ENCODE results near the gene KCNQ1.

KCNQ1 gene

DNA sequence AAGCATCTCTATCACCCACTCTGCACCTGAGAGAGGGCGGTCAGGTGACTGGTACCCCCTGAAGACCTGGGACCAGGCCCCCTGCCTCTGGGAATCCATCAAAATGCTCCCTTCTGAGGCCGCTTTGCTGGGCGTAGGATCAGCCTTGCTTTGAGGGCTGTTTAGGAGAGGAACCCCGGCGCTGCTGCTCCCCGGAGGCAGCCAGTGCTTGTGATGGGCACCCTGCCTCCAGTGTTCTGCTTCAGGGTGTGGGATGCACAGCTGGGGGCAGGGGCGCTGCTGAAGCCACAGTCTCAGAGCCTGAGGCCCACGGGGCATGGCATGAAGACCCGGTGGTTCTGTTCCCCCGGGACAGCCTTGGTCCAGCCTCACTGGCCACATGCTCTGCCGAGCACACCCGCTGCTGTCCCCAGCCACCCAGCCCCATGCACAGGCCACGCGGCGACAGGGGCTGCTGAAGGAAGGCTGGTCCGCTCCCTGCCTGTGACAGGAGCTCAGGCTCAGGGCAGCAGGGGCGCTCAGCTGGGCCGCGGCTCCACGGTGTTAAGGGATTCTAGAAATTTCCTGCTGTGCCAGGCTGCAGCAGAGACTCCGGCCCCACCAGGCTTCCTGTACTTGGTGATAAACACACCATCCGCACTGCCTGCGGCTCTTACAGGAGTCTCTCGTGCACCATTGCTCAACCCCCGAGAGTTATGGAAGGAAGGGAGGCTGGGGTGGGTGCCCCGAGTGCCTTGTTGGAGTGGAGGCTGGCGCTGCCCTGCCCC lies 91.0 kb downstream of the KCNQ1 start:
- no peak for DNase-seq (ENCODE audit: low read depth)

DNA sequence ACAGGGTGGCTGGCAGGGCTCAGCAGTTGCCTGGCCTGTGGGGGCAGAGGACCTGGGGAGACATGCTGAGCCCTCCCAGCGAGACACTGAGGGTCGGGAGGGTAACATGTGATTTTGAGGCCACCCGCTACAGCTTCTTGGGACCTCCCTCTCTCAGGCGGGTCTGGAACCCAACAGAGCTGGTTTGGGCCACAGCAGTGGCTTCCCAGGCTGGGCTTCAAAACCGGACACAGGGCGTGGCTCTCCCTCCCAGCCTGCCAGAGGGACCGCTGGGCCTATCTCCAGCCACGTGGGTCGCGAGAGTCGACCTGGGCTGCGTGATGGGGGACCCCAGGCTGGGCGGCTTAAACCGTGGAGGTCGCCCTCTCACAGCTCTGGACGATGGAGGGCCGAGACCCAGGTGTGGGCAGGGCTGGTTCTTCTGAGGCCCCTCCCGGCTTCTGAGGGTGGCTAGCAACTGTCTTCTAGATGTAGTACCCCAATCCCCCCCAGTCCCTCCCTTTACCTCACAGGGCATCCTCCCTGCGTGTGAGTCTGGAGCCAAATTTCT lies 91.7 kb downstream of the KCNQ1 start:
- no peak for DNase-seq (ENCODE audit: low read depth)

GRCh38 chr11:2537010-2537705 lies 92.3 kb downstream of the KCNQ1 start:
- no peak for DNase-seq (ENCODE audit: low read depth)

GRCh38 chr11:2537896-2538724 lies 93.3 kb downstream of the KCNQ1 start:
- no peak for DNase-seq (ENCODE audit: low read depth)

DNA sequence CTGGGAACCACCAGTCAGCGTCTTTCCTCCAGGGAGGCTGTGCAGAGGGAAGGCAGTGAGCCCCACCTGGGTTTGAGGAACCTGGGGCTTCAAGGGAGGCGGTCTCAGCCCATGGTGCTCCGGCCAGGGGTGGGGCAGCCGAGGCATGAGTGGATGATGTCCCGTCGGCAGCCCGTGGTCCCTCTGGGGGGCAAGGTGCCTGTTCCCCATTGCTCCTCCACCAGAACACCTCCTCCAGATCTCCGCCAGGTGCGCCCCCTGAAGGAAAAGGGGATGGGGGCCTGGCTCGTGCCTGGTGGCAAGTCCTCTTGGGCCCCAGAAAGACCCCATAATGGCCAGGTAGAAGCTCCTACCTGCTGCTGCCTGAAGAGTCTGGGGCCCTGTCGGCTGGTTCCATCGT lies 94.1 kb downstream of the KCNQ1 start:
- DNase-seq (ENCODE audit: low read depth), result no peak

DNA sequence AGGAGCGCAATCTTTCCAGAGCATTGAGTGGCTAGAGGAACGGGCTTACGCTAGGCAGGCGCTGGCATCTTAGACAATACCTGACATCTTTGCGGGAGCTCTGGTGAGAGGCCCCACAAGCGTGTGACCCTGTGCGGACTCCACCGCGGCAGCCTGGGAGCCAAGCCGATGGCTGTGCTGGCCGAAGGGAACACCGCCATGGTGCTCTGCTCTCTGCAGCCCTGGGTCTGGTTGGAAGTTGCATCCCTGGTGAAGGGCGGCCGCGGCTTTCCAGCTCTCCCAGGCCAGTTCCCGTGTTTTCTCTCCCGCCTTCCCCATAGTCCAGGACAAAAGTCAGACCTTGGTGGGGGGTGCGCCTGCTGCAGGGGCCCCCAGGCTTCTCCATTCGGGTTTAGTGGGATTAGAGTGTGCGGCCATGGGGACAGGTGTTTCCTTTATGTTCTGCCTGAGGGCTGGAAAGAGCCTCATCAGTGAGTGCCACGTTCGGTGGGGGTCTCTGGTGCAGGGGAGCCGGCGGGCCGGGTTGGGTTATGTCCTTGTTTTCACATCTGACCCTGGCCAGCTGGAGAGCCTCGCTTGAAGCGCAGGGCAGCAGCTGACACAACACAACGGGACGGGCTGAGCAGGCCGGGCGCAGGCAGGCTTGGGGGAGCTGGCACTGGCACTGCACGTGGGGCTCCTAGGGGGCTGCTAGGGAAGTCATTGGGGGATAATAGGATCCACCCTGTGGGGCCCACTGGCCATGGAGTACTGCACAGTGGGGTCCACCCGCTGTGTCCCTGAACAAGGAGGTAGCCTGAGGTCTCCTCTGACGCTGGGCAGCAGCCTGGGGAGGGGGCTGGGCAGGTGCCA lies 94.8 kb downstream of the KCNQ1 start:
- DNase-seq (ENCODE audit: low read depth), result no peak

DNA sequence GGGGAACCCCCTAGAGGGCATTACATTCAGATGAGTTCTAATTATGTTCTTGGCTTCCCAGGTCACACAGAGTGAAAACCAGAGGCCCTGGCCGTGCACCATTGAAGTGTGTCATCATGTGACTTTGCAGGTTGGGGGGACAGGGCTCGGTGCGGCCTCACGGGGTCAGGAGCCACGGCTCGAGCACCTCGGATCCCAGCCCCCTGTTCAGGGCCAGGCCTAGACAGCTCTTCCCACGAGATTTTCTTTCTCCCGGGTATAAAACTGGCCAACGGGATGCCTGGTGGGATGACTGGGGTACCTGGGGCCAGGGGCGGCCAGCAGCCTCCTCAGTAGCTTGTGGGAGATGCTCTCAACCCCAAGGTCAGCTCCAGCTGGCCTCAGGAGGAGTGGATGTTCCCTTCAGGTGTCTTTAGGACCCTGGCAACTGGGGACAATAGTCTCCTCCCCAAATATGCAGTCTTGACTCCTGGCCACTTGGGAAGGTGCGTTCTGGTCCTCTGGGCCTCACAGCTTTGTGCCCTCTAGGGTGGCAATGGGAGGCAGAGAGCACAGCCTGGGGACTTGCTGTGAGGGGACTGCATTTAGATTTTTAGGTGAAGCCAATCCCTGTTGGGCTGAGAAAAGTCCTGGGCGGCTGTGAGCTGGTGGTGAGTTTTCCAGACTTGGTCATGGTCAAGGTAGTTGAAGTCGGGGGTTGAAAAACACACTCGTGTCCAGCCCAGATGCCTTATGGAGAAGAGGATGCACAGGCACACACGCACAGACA lies 95.6 kb downstream of the KCNQ1 start:
- no peak for DNase-seq (ENCODE audit: low read depth)

- no peak for DNase-seq (ENCODE audit: low read depth)
Observed at GRCh38 chr11:2540992-2541680, 96.3 kb downstream of the KCNQ1 start.

DNA sequence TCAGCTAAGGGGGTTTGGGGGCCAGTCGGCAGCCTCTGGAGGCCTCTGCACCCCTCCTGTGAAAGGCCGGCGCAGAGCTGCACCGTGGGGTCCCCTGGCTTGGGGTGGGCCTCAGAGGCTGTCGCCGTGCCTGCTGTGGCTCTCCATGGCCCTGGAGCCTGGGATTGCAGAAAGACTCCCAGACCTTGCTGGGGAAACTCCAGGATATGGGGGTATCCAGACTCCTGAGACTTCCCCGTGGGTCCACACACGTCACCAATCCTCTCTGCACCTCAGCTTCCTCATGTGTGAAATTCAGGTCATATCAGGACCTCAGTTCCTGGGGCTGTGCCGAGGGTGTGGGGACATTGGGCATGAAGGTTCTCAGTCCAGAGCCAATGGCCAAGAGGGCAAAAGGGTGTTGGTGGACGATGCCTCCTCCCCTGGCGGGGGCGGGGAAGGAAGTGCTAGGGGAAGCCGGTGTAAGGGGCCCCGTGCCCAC lies 97.1 kb downstream of the KCNQ1 start:
- no peak for DNase-seq (ENCODE audit: low read depth)

DNA sequence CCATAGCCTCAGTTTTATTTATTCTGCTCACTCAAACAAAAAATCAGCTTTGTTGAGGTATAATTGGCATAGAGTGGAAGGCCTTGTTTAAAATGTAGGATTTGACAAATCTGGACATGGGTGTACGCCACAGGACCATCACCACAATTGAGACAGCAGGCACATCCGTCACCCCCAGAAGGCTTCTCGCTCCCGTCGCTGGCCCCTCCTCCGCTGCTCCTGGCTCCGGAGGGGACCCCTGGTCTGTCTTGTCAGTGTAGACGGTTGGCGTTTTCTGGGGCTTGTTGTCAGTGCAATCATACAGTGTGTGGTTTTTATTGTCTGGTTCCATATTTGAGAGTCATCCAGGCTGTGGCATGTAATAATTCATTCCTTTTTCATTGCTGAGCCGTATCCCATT lies 97.6 kb downstream of the KCNQ1 start:
- DNase-seq (ENCODE audit: low read depth), result no peak

DNA sequence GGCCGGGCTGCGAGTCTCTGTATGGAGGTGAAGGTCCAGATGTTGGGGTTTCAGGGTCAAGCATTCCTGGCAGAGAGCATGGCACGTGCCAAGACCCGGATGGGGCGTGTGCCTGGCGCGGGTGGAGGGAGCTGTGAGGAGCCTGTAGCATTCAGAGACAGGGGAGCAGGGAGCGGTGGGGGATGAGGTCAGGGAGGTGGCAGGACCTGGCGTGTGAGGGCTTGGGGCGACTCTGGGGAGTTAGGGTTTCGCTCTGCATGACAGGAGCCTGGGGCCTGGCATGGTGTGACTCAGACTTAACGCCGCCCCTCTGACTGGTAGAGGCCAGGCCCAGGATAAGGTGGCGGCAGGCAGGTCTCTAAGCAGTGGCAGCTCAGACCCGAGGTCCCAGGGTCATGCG lies 103.0 kb downstream of the KCNQ1 start:
- DNase-seq (ENCODE audit: low read depth), result no peak

- DNase-seq (ENCODE audit: low read depth), result no peak
Observed at GRCh38 chr11:2548596-2548995, 103.8 kb downstream of the KCNQ1 start.

GRCh38 chr11:2549080-2549479 lies 104.3 kb downstream of the KCNQ1 start:
- DNase-seq (ENCODE audit: low read depth), result no peak

DNA sequence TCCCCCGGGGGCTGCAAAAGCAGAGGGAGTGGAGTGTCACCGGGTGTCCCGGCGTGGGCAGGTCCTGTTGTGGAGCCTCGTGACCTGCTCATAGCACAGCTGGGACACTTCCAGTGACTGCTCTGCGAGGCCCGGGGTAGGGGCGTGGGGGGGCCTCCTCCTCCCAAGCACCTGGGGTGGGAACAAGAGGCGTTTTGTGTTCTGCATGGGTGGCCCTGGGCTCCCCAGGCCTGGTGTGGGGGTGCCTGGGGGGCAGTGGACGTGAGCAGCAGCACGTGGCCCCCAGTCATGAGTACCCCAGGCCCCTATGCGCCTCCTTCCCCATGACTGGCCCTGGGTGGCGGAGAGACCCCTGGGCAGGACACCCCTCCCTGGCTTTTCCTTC lies 104.7 kb downstream of the KCNQ1 start:
- DNase-seq (ENCODE audit: low read depth), result no peak

GRCh38 chr11:2549876-2550605 lies 105.2 kb downstream of the KCNQ1 start:
- no peak for DNase-seq (ENCODE audit: low read depth)

- no peak for DNase-seq (ENCODE audit: low read depth)
Observed at GRCh38 chr11:2550606-2550970, 105.8 kb downstream of the KCNQ1 start.

DNA sequence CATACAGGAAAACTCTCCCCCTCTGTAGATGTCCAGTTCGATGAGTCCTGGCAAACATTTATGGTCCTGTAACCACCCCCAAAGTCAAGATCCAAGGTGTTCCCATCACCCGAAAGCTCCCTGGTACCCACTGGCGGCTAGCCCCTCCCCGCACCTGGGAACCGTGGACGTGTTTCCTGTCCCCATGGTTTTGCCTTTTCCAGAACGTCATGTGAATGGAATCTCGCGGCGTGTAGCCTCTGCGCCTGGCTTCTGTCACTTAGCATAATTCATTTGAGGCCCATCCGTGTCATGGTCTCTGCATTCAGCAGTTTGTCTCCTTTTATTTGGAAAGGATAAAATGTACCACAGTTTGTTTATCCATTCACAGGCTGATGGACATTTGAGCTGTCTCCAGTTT lies 106.3 kb downstream of the KCNQ1 start:
- DNase-seq (ENCODE audit: low read depth), result no peak

GRCh38 chr11:2552210-2552609 lies 107.4 kb downstream of the KCNQ1 start:
- no peak for DNase-seq (ENCODE audit: low read depth)

GRCh38 chr11:2553198-2553597 lies 108.4 kb downstream of the KCNQ1 start:
- DNase-seq (ENCODE audit: low read depth), result no peak

GRCh38 chr11:2553886-2554285 lies 109.1 kb downstream of the KCNQ1 start:
- DNase-seq (ENCODE audit: low read depth), result no peak
